Liver (tissue), 3 donors: ENCODE data around the gene RICTOR.

Experiments used
- RXRA ChIP-seq, 2 donors: IDR thresholded peaks; 2 replicates each; pipeline ENCODE4 v1.6.1; 2017 to 2018; ENCODE audit warnings: antibody characterized with exemption in 2 of 2, mild to moderate bottlenecking in 1 of 2
- TF ChIP-seq, protein P1 (sequence below): fragments of 150-350 bp; IDR thresholded peaks from 2 replicates; pipeline ENCODE4 v1.5.1; 2017; ENCODE audit warnings: improper control_type of control experiment, low read depth, low read length; ENCODE audit not compliant: missing input control
- TF ChIP-seq, protein P2 (sequence below): IDR thresholded peaks from 2 replicates; pipeline ENCODE4 v1.6.1; 2016; ENCODE audit warnings: antibody characterized with exemption
- donor health status: healthy.
- donor health status: healthy.

DNA sequence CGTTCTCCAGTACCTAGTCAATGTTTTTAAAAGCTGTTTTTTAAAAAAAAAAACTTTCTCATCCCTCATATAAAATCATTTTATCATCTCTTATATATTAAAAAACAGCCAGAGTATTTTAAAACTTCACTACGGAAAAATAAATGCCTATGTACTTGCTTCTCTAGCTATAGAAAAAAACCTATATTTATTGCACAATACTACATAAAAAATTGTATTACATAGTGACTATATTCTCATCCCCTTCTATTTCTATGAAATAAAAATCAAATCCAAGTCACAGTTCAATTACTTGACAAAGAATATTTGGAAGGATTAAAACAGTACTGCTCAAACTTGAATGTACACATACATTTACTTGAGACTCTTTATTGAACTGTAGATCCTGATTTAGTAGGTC is 56.7 kb downstream of the RICTOR start:
- TF ChIP-seq, protein P1, sequence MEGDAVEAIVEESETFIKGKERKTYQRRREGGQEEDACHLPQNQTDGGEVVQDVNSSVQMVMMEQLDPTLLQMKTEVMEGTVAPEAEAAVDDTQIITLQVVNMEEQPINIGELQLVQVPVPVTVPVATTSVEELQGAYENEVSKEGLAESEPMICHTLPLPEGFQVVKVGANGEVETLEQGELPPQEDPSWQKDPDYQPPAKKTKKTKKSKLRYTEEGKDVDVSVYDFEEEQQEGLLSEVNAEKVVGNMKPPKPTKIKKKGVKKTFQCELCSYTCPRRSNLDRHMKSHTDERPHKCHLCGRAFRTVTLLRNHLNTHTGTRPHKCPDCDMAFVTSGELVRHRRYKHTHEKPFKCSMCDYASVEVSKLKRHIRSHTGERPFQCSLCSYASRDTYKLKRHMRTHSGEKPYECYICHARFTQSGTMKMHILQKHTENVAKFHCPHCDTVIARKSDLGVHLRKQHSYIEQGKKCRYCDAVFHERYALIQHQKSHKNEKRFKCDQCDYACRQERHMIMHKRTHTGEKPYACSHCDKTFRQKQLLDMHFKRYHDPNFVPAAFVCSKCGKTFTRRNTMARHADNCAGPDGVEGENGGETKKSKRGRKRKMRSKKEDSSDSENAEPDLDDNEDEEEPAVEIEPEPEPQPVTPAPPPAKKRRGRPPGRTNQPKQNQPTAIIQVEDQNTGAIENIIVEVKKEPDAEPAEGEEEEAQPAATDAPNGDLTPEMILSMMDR, result no peak
- TF ChIP-seq, protein P2, sequence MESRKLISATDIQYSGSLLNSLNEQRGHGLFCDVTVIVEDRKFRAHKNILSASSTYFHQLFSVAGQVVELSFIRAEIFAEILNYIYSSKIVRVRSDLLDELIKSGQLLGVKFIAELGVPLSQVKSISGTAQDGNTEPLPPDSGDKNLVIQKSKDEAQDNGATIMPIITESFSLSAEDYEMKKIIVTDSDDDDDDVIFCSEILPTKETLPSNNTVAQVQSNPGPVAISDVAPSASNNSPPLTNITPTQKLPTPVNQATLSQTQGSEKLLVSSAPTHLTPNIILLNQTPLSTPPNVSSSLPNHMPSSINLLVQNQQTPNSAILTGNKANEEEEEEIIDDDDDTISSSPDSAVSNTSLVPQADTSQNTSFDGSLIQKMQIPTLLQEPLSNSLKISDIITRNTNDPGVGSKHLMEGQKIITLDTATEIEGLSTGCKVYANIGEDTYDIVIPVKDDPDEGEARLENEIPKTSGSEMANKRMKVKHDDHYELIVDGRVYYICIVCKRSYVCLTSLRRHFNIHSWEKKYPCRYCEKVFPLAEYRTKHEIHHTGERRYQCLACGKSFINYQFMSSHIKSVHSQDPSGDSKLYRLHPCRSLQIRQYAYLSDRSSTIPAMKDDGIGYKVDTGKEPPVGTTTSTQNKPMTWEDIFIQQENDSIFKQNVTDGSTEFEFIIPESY, result no peak
- no peak for TF ChIP-seq RXRA (IDR thresholded peaks at IDR 0.05)
